H1 (cell line): ENCODE measurements around the gene ID2. TPM values are rescaled to one million over a fixed set of nuclear protein-coding genes. Genes with fewer than 3 reads are reported as not detected.

ENCODE experiments used
- CTCF ChIA-PET: fragments of 300-600 bp; sonication (Branson Sonifier 250); formaldehyde crosslinking; loops from one replicate; lab custom pipeline; 2021; ENCODE audit not compliant: partially characterized antibody; lab: Charles Lee
- POLR2A ChIA-PET: fragments of 300-600 bp; sonication (Branson Sonifier 250); formaldehyde crosslinking; loops from one replicate; lab custom pipeline; 2021; ENCODE audit warnings: inconsistent platforms; ENCODE audit not compliant: partially characterized antibody; lab: Charles Lee
- DNase-seq, 2 experiments: peaks; one replicate each; pipeline versions ENCODE4 v3.0.0 to v3.0.0-alpha.2; 2010 to 2022; ENCODE audit warnings: low spot score in 2 of 2, low read depth in 1 of 2, mixed read lengths in 1 of 2
- FAIRE-seq: peaks from 2 replicates; lab custom pipeline; 2011; peaks lifted over from hg19 to GRCh38; lab: Jason Lieb, UNC
- H2AFZ ChIP-seq: 2 replicates; pipeline ENCODE4 v1.8.1; 2012; ENCODE audit warnings: low read length, inconsistent platforms
- H2AK5ac ChIP-seq: 2 replicates; pipeline ENCODE4 v1.6.1; 2013; ENCODE audit warnings: low read depth, low read length
- H2BK120ac ChIP-seq: replicated peaks from 2 replicates; pipeline ENCODE3; 2013; ENCODE audit warnings: low read depth, low read length, inconsistent platforms
- H2BK12ac ChIP-seq: 2 replicates; pipeline ENCODE4 v1.6.1; 2013; ENCODE audit warnings: low read depth, low read length
- H2BK15ac ChIP-seq: 2 replicates; pipeline ENCODE4 v1.6.1; 2013; ENCODE audit warnings: low read length
- H2BK20ac ChIP-seq: 2 replicates; pipeline ENCODE4 v1.6.1; 2013; ENCODE audit warnings: low read length
- H2BK5ac ChIP-seq: 2 replicates; pipeline ENCODE4 v1.6.1; 2013; ENCODE audit warnings: low read depth, low read length
- H3K14ac ChIP-seq: 2 replicates; pipeline ENCODE4 v1.6.1; 2013; ENCODE audit warnings: inconsistent platforms; ENCODE audit not compliant: insufficient read length
- H3K18ac ChIP-seq: 2 replicates; pipeline ENCODE4 v1.6.1; 2013; ENCODE audit warnings: low read length; ENCODE audit errors: extremely low read depth
- H3K23ac ChIP-seq: 2 replicates; pipeline ENCODE4 v1.6.1; 2013; ENCODE audit warnings: inconsistent platforms; ENCODE audit not compliant: insufficient read length
- H3K23me2 ChIP-seq: 2 replicates; pipeline ENCODE4 v1.6.1; 2013; ENCODE audit warnings: low read depth, low read length
- H3K27ac ChIP-seq: 2 replicates; pipeline ENCODE4 v1.6.1; 2011; ENCODE audit warnings: low read depth, low read length, inconsistent platforms
- H3K27me3 ChIP-seq, 4 experiments: replicated peaks in 1 of 4; 1 replicate in 1 of 4; 2 replicates in 3 of 4; pipeline versions ENCODE4 v1.6.1 to v1.8.1; 2011 to 2013; ENCODE audit warnings: low read length in 3 of 4, mild to moderate bottlenecking in 3 of 4, inconsistent platforms in 2 of 4, mixed read lengths in 2 of 4, moderate library complexity in 1 of 4; ENCODE audit not compliant: control insufficient read depth in 3 of 4, insufficient read depth in 3 of 4; ENCODE audit errors: extremely low read depth in 1 of 4
- H3K36me3 ChIP-seq, 4 experiments: 2 replicates each; pipeline versions ENCODE4 v1.6.1 to v1.8.1; 2011 to 2013; ENCODE audit warnings: mild to moderate bottlenecking in 4 of 4, low read length in 3 of 4, moderate library complexity in 2 of 4, control low read depth in 1 of 4, inconsistent platforms in 1 of 4; ENCODE audit not compliant: insufficient read depth in 4 of 4, control insufficient read depth in 2 of 4
- H3K4ac ChIP-seq: replicated peaks from 2 replicates; pipeline ENCODE3; 2013; ENCODE audit warnings: low read length, low read depth, mixed read lengths, inconsistent platforms; ENCODE audit not compliant: insufficient read length
- H3K4me1 ChIP-seq, 4 experiments: replicated peaks in 1 of 4; 1 replicate in 1 of 4; 2 replicates in 3 of 4; pipeline versions ENCODE4 v1.6.1 to v1.8.1; 2011 to 2013; ENCODE audit warnings: low read length in 3 of 4, inconsistent platforms in 2 of 4, mixed read lengths in 1 of 4; ENCODE audit not compliant: insufficient read depth in 4 of 4, control insufficient read depth in 3 of 4
- H3K4me2 ChIP-seq, 2 experiments: 2 replicates each; pipeline versions ENCODE4 v1.6.1 to v1.8.1; 2011 to 2013; ENCODE audit warnings: low read depth in 2 of 2, low read length in 2 of 2, control low read depth in 1 of 2, inconsistent platforms in 1 of 2, mild to moderate bottlenecking in 1 of 2; ENCODE audit not compliant: insufficient read depth in 1 of 2
- H3K4me3 ChIP-seq, 4 experiments: fragments of 200-600, 300-600 bp in 1 of 4; sonication (generic), shearing (Covaris generic), sonication (Bioruptor Twin) in 1 of 4; 2 replicates each; pipeline versions ENCODE4 v1.5.1 to v1.8.1; 2011 to 2016; ENCODE audit warnings: low read length in 4 of 4, low read depth in 3 of 4, control low read depth in 2 of 4, inconsistent platforms in 2 of 4, mild to moderate bottlenecking in 2 of 4, mixed read lengths in 1 of 4, moderate library complexity in 1 of 4; ENCODE audit not compliant: insufficient read depth in 2 of 4; ENCODE audit errors: extremely low read depth in 1 of 4
- H3K56ac ChIP-seq: replicated peaks from 2 replicates; pipeline ENCODE3; 2013; ENCODE audit warnings: low read depth, mild to moderate bottlenecking, mixed read lengths, low read length, inconsistent platforms; ENCODE audit not compliant: insufficient read length
- H3K79me1 ChIP-seq: 2 replicates; pipeline ENCODE4 v1.6.1; 2013; ENCODE audit warnings: low read depth, low read length, control low read depth
- H3K79me2 ChIP-seq, 2 experiments: 2 replicates each; pipeline versions ENCODE4 v1.6.1 to v1.8.1; 2012 to 2013; ENCODE audit warnings: low read length in 2 of 2, mild to moderate bottlenecking in 2 of 2, inconsistent platforms in 1 of 2; ENCODE audit not compliant: insufficient read depth in 2 of 2, control insufficient read depth in 1 of 2
- H3K9ac ChIP-seq, 4 experiments: replicated peaks in 1 of 4; 1 replicate in 1 of 4; 2 replicates in 3 of 4; pipeline versions ENCODE4 v1.6.1 to v1.8.1; 2011 to 2013; ENCODE audit warnings: low read depth in 3 of 4, low read length in 3 of 4, control low read depth in 2 of 4, mild to moderate bottlenecking in 2 of 4, moderate library complexity in 2 of 4, inconsistent platforms in 1 of 4; ENCODE audit errors: extremely low read depth in 1 of 4
- H3K9me3 ChIP-seq, 2 experiments: 2 replicates each; pipeline versions ENCODE4 v1.6.1 to v1.8.1; 2012 to 2013; ENCODE audit warnings: mild to moderate bottlenecking in 2 of 2, moderate library complexity in 2 of 2, control low read depth in 1 of 2, inconsistent platforms in 1 of 2, low read depth in 1 of 2, low read length in 1 of 2, mixed read lengths in 1 of 2; ENCODE audit not compliant: insufficient read depth in 2 of 2
- H4K20me1 ChIP-seq, 2 experiments: replicated peaks in 1 of 2; 2 replicates each; pipeline versions ENCODE3 to v1.8.1; 2011 to 2013; ENCODE audit warnings: inconsistent platforms in 2 of 2, low read length in 2 of 2, mild to moderate bottlenecking in 1 of 2; ENCODE audit not compliant: insufficient read depth in 2 of 2, control insufficient read depth in 1 of 2
- H4K5ac ChIP-seq: 2 replicates; pipeline ENCODE4 v1.6.1; 2013; ENCODE audit warnings: low read length, low read depth, mixed read lengths, inconsistent platforms; ENCODE audit not compliant: insufficient read length
- H4K8ac ChIP-seq: 2 replicates; pipeline ENCODE4 v1.8.0; 2013; ENCODE audit warnings: mild to moderate bottlenecking, moderate library complexity, low read length, inconsistent platforms; ENCODE audit not compliant: insufficient read depth; ENCODE audit errors: extremely low read depth
- H4K91ac ChIP-seq: replicated peaks from 2 replicates; pipeline ENCODE3; 2013; ENCODE audit warnings: low read length, mixed read lengths, inconsistent platforms; ENCODE audit not compliant: insufficient read length
- CBX8 ChIP-seq: fragments of 300-800, 300-1000 bp; sonication (generic); IDR thresholded peaks from 2 replicates; pipeline ENCODE4 v1.7.1; 2016; ENCODE audit warnings: low read depth, low read length, borderline replicate concordance
- polyA plus RNA-seq, 7 experiments: library from polyadenylated mRNA; depleted of rRNA in 3 of 7; stranded (reverse) in 5 of 7; unstranded in 2 of 7; fragments of >200 nt in 5 of 7; fragments of 200-250 nt in 2 of 7; gene quantifications; 1 replicate in 5 of 7; 2 replicates in 1 of 7; 4 replicates in 1 of 7; pipeline versions ENCODE4 v1.2.1 to v1.2.3, GENCODE V29; 2011 to 2013; ENCODE audit warnings: missing spikeins in 2 of 7, mixed read lengths in 2 of 7
- total RNA-seq: library from RNA; stranded (reverse); fragmentation: NEBNext Ultra II Directional; extraction: Animal tissue kit (Norgen Biotek cat#: 25700); gene quantifications from 2 replicates; pipeline ENCODE4 v1.2.1, GENCODE V29; 2021

The ID2 gene
- total and polyA plus RNA-seq, 2 of the 8 experiments (the other 6 are each of a cell fraction or from before 2014, with no cell fraction given): 36.7 to 214 TPM

DNA sequence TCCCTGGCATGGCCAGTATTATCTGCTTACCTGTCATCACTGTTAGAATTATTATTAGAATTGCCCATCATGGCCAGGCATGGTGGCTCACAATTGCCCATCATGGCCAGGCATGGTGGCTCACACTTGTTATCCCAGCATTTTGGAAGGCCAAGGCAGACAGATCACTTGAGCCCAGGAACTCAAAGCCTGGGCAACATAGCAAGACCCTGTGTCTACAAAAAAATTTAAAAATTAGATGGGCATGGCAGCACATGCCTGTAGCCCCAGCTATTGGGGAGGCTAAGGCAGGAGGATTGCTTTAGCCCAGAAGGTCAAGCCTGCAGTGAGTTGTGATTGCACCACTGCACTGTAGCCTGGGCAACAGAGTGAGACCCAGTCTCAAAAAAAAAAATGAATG is 27.4 kb upstream of the ID2 start:
- H3K4me1 ChIP-seq: no peaks in the 10 kb centered on the region; a peak in 2 of 7 replicates
- H3K9ac ChIP-seq: no peak overlapping the region
- H3K23me2 ChIP-seq: no peaks in the 10 kb centered on the region
- no peak overlapping the region for H2BK12ac ChIP-seq
- no peak for FAIRE-seq
- no peak overlapping the region for H3K27ac ChIP-seq
- no peak overlapping the region for H3K4ac ChIP-seq
- DNase-seq: no peak
- no peak overlapping the region for H2AK5ac ChIP-seq
- POLR2A ChIA-PET: no interaction called here
- no peak overlapping the region for H2BK120ac ChIP-seq
- H2BK5ac ChIP-seq: no peak overlapping the region
- TF ChIP-seq CBX8: no peak
- H3K27me3 ChIP-seq: peaks cover 0 to 2% (median 0%) of the 10 kb centered on the region in 4 experiments; a peak in 1 of 7 replicates
- H3K4me3 ChIP-seq: no peak overlapping the region
- H3K4me2 ChIP-seq: no peak overlapping the region
- no peaks in the 10 kb centered on the region for H4K20me1 ChIP-seq
- H2AFZ ChIP-seq: no peak overlapping the region
- H3K14ac ChIP-seq: no peak overlapping the region
- H4K91ac ChIP-seq: no peak overlapping the region
- H3K18ac ChIP-seq: no peak overlapping the region
- H4K5ac ChIP-seq: no peak overlapping the region
- no peak overlapping the region for H3K23ac ChIP-seq
- 0 out of 2 replicates have a peak overlapping the region, but pooled peaks have one; percentile 16 for H2BK15ac ChIP-seq
- no peak overlapping the region for H4K8ac ChIP-seq
- CTCF ChIA-PET: no interaction called here
- H3K79me1 ChIP-seq: no peaks in the 10 kb centered on the region
- no peaks in the 10 kb centered on the region for H3K36me3 ChIP-seq
- no peak overlapping the region for H2BK20ac ChIP-seq
- no peaks in the 10 kb centered on the region for H3K79me2 ChIP-seq
- H3K9me3 ChIP-seq: no peaks in the 10 kb centered on the region
- H3K56ac ChIP-seq: no peak overlapping the region
